MM.1S (cell line): ENCODE results near the gene FAM131A.

ENCODE experiments used
- DNase-seq: peaks from one replicate; pipeline ENCODE4 v3.0.0-alpha.2; 2015
- H2AFZ ChIP-seq: fragments of 300-600 bp; sonication (generic); 2 replicates; pipeline ENCODE4 v1.6.0; 2016; ENCODE audit warnings: antibody characterized with exemption, low read length
- H3F3A ChIP-seq: fragments of 300-600 bp; sonication (generic); 2 replicates; pipeline ENCODE4 v1.6.1; 2016; ENCODE audit warnings: mild to moderate bottlenecking, antibody characterized with exemption, low read length, moderate library complexity, mixed read lengths; ENCODE audit not compliant: insufficient read depth
- H3K27ac ChIP-seq: fragments of 300-600 bp; sonication (generic); 2 replicates; pipeline ENCODE4 v1.5.1; 2016; ENCODE audit warnings: mild to moderate bottlenecking, low read length
- H3K27me3 ChIP-seq: fragments of 300-600 bp; sonication (generic); replicated peaks from 2 replicates; pipeline ENCODE4 v1.6.0; 2016; ENCODE audit warnings: low read length; ENCODE audit not compliant: insufficient read depth
- H3K36me3 ChIP-seq: fragments of 300-600 bp; sonication (generic); replicated peaks from 2 replicates; pipeline ENCODE4 v1.6.1; 2016; ENCODE audit warnings: mild to moderate bottlenecking, low read length, mixed read lengths; ENCODE audit not compliant: insufficient read depth
- H3K4me1 ChIP-seq: fragments of 300-600 bp; sonication (generic); 2 replicates; pipeline ENCODE4 v1.6.1; 2016; ENCODE audit warnings: low read length, mixed read lengths
- H3K4me2 ChIP-seq: fragments of 300-600 bp; sonication (generic); 2 replicates; pipeline ENCODE4 v1.6.0; 2016; ENCODE audit warnings: low read depth, low read length
- H3K4me3 ChIP-seq: fragments of 300-600 bp; sonication (generic); 2 replicates; pipeline ENCODE4 v1.5.1; 2016; ENCODE audit warnings: low read length, mixed read lengths
- H3K79me2 ChIP-seq: fragments of 300-600 bp; sonication (generic); 2 replicates; pipeline ENCODE4 v1.6.1; 2016; ENCODE audit warnings: mixed run types, low read length, mixed read lengths
- H3K9ac ChIP-seq: fragments of 300-600 bp; sonication (generic); 2 replicates; pipeline ENCODE4 v1.6.1; 2016; ENCODE audit warnings: low read length, mixed read lengths
- H3K9me2 ChIP-seq: fragments of 300-600 bp; sonication (generic); replicated peaks from 2 replicates; pipeline ENCODE4 v1.6.1; 2016; ENCODE audit warnings: mild to moderate bottlenecking, low read length, mixed read lengths; ENCODE audit not compliant: insufficient read depth
- H3K9me3 ChIP-seq: fragments of 300-600 bp; sonication (generic); replicated peaks from 2 replicates; pipeline ENCODE4 v1.6.1; 2016; ENCODE audit warnings: mild to moderate bottlenecking, low read length, mixed read lengths; ENCODE audit not compliant: insufficient read depth
- H4K20me1 ChIP-seq: fragments of 300-600 bp; sonication (generic); 2 replicates; pipeline ENCODE4 v1.6.1; 2016; ENCODE audit warnings: mild to moderate bottlenecking, low read length, moderate library complexity, mixed read lengths; ENCODE audit not compliant: insufficient read depth
- CTCF ChIP-seq: fragments of 300-600 bp; sonication (generic); IDR thresholded peaks from 2 replicates; pipeline ENCODE4 v1.5.1; 2016; ENCODE audit warnings: antibody characterized with exemption, low read length, mixed read lengths
- EZH2 ChIP-seq: fragments of 300-600 bp; sonication (generic); optimal IDR thresholded peaks from 2 replicates; pipeline ENCODE3; 2017; ENCODE audit warnings: low read depth, mild to moderate bottlenecking, antibody characterized with exemption, low read length, mixed read lengths
- EZH2phosphoT487 ChIP-seq: fragments of 300-600 bp; sonication (generic); IDR thresholded peaks from 2 replicates; pipeline ENCODE4 v1.6.1; 2018; ENCODE audit warnings: antibody characterized with exemption, low read length

The FAM131A gene

GRCh38 chr3:184359610-184360009 lies 22.2 kb downstream of the FAM131A start:
- no peaks in the 10 kb centered on the region for H3K27me3 ChIP-seq
- H3K9ac ChIP-seq, result no peak overlapping the region
- no peaks in the 10 kb centered on the region for H3K36me3 ChIP-seq
- H3F3A ChIP-seq, result peaks cover 17% of the 10 kb centered on the region
- no peaks in the 10 kb centered on the region for H3K9me2 ChIP-seq
- no peaks in the 10 kb centered on the region for H4K20me1 ChIP-seq
- H3K4me3 ChIP-seq, result no peak overlapping the region
- no peak overlapping the region for H2AFZ ChIP-seq
- no peak overlapping the region for H3K27ac ChIP-seq
- peaks cover 19% of the 10 kb centered on the region for H3K79me2 ChIP-seq
- H3K4me1 ChIP-seq, result 0 out of 2 replicates have a peak, but pooled peaks cover 3% of the 10 kb centered on the region
- DNase-seq, result no peak
- no peak for TF ChIP-seq EZH2
- no peak overlapping the region for H3K4me2 ChIP-seq
- no peaks in the 10 kb centered on the region for H3K9me3 ChIP-seq

GRCh38 chr3:184360070-184360928 lies 22.9 kb downstream of the FAM131A start:
- Histone ChIP-seq H3K4me2 (peak overlapping the region; percentile 94), H3K36me3 (0 out of 2 replicates have a peak, but pooled peaks cover 5% of the 10 kb centered on the region), H3K79me2 (peaks cover 26% of the 10 kb centered on the region), H3K4me3 (peak overlapping the region; percentile 84), H3K9me3 (no peaks in the 10 kb centered on the region), H3K9me2 (no peaks in the 10 kb centered on the region), H3K27ac (no peak overlapping the region), H3K4me1 (0 out of 2 replicates have a peak, but pooled peaks cover 6% of the 10 kb centered on the region), H3F3A (peaks cover 19% of the 10 kb centered on the region), H3K27me3 (no peaks in the 10 kb centered on the region), H3K9ac (no peak overlapping the region), H2AFZ (no peak overlapping the region), H4K20me1 (no peaks in the 10 kb centered on the region)
- no peak for DNase-seq
- TF ChIP-seq CTCF (no peak), EZH2phosphoT487 (no peak), EZH2 (no peak)

GRCh38 chr3:184360929-184361531 lies 23.6 kb downstream of the FAM131A start:
- H3K36me3 ChIP-seq, result 0 out of 2 replicates have a peak, but pooled peaks cover 5% of the 10 kb centered on the region

More at GRCh38 chr3:184360929-184361531, 23.6 kb downstream of the FAM131A start:
- Histone ChIP-seq H3K9me2 (no peaks in the 10 kb centered on the region), H4K20me1 (no peaks in the 10 kb centered on the region), H3K9me3 (no peaks in the 10 kb centered on the region), H3K4me1 (0 out of 2 replicates have a peak, but pooled peaks cover 6% of the 10 kb centered on the region), H3K27me3 (no peaks in the 10 kb centered on the region), H2AFZ (peak overlapping the region; percentile 93), H3K9ac (peak overlapping the region; percentile 72), H3K4me3 (peak overlapping the region; percentile 84), H3K4me2 (peak overlapping the region; percentile 94), H3K27ac (no peak overlapping the region), H3K79me2 (peaks cover 26% of the 10 kb centered on the region), H3F3A (peaks cover 19% of the 10 kb centered on the region)
- no peak for DNase-seq
- TF ChIP-seq EZH2, result no peak
- no peak for TF ChIP-seq EZH2phosphoT487
- no peak for TF ChIP-seq CTCF
